GM12891 (cell line): ENCODE measurements around the gene TLNRD1.

Source experiments
- POLR2A ChIP-seq: IDR thresholded peaks from 2 replicates; pipeline ENCODE4 v1.6.1; 2011; ENCODE audit warnings: low read depth, low read length, control low read depth
- POLR2AphosphoS5 ChIP-seq: IDR thresholded peaks from 2 replicates; pipeline ENCODE4 v1.6.1; 2011; ENCODE audit warnings: low read depth, low read length, control low read depth
- POU2F2 ChIP-seq: IDR thresholded peaks from 2 replicates; pipeline ENCODE4 v1.6.1; 2011; ENCODE audit warnings: low read depth, mild to moderate bottlenecking, control low read depth, low read length, moderate library complexity

GRCh38 chr15:81040757-81041156, 40.0 kb downstream of the TLNRD1 start:
- no peak for TF ChIP-seq POLR2A
- no peak for TF ChIP-seq POLR2AphosphoS5
- no peak for TF ChIP-seq POU2F2
